ENCODE measurements around the gene CXCL11.
A peak's percentile ranks its signal among the peaks of the same experiment; 100 is the strongest.
"Not testable (repeated sequence)": the region's sequence is repeated elsewhere in the genome, so short reads cannot be mapped to it uniquely, and the experiment has no call there.

The CXCL11 gene

DNA sequence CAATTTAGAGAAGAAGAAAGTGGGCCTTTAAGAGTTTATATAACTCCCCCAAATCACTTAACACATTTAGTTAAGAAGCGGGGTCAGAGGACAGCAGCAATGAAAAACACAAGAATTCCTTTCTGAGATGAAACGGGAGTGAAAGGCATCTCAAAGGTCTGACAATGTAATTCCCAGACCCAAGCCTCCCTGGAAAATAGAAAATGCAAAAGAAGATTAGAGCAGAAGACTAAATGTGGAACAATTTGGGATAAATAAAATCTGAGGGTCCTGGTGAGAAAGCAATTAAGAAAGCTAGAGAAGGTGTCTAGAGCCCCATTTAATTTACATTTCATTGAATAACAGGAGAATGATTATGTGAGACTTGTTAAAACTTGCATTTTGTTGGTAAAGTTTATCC, 19.6 kb upstream of the CXCL11 start:
- H3K27ac Mint-ChIP-seq, result no peak overlapping the region
- no peaks in the 10 kb centered on the region for H3K9me3 Mint-ChIP-seq (ENCODE audit: low read depth)
- H3K36me3 Mint-ChIP-seq, result no peaks in the 10 kb centered on the region
- peaks cover 22% of the 10 kb centered on the region for H3K4me1 Mint-ChIP-seq (ENCODE audit: low read depth)
- H3K4me3 Mint-ChIP-seq, result no peak overlapping the region
- H3K27me3 Mint-ChIP-seq, result peaks cover 9% of the 10 kb centered on the region

DNA sequence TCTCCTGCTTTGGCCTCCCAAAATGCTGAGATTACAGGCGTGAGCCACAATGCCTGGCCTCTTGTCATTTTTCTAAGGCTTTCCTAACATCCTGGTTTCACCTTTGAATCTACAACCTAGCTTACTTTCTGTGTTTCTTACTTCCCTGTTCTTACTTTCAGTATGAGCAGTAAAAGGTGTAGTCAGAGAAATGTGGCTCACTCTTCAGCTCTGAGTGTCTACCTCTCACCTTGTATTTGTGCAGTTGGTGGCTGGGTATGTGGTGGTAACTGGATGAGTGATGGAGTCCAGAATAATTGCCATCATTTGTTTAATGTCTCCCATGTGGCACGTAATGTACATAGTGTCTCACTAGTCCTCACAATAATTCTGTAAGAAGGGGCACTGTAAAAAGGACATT, 19.1 kb upstream of the CXCL11 start:
- H3K27me3 Mint-ChIP-seq, result peaks cover 9% of the 10 kb centered on the region
- H3K36me3 Mint-ChIP-seq, result no peaks in the 10 kb centered on the region
- H3K27ac Mint-ChIP-seq, result no peak overlapping the region
- no peaks in the 10 kb centered on the region for H3K9me3 Mint-ChIP-seq (ENCODE audit: low read depth)
- H3K4me1 Mint-ChIP-seq (ENCODE audit: low read depth), result peaks cover 18% of the 10 kb centered on the region
- no peak overlapping the region for H3K4me3 Mint-ChIP-seq

DNA sequence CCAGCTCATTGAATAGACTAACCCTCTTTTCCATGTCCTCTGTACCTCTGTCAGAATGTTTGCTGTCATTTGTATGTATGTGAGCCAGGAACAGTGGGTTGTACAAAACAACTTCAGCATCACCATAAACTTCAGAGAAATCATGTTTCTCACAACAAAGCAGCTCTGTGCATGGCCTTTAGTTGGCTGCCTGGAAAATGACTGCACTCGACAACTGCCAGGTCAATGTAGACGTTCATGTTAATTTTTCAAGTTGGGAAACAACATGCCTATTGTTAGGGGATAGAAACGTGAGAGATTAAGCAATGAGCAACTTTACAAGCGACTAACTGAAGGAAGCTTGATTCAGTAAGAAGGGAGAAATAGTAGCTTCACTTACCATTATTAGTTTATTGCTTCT, 17.9 kb upstream of the CXCL11 start:
- Mint-ChIP-seq H3K4me3 (no peak overlapping the region), H3K36me3 (no peaks in the 10 kb centered on the region), H3K4me1 (ENCODE audit: low read depth) (peaks cover 9% of the 10 kb centered on the region), H3K27me3 (peaks cover 9% of the 10 kb centered on the region), H3K9me3 (ENCODE audit: low read depth) (no peaks in the 10 kb centered on the region), H3K27ac (no peak overlapping the region)

DNA sequence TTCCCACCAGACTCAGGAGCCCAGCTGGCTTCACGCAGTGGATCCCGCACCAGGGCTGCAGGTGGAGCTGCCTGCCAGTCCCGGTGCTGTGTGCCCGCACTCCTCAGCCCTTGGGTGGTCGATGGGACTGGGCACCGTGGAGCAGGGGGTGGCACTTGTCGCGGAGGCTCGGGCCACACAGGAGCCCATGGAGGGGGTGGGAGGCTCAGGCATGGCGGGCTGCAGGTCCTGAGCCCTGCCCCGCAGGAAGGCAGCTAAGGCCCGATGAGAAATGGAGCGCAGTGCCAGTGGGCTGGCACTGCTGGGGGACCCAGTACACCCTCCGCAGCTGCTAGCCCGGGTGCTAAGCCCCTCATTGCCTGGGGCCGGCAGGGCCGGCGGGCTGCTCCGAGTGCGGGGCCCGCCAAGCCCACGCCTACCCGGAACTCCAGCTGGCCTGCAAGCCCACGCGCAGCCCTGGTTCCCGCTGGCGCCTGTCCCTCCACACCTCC, 14.7 kb upstream of the CXCL11 start:
- H3K36me3 Mint-ChIP-seq; H3K9me3 Mint-ChIP-seq (ENCODE audit: low read depth); H3K4me1 Mint-ChIP-seq (ENCODE audit: low read depth); H3K4me3 Mint-ChIP-seq; H3K27ac Mint-ChIP-seq: not testable (repeated sequence)
- peaks cover 11% of the 10 kb centered on the region for H3K27me3 Mint-ChIP-seq

DNA sequence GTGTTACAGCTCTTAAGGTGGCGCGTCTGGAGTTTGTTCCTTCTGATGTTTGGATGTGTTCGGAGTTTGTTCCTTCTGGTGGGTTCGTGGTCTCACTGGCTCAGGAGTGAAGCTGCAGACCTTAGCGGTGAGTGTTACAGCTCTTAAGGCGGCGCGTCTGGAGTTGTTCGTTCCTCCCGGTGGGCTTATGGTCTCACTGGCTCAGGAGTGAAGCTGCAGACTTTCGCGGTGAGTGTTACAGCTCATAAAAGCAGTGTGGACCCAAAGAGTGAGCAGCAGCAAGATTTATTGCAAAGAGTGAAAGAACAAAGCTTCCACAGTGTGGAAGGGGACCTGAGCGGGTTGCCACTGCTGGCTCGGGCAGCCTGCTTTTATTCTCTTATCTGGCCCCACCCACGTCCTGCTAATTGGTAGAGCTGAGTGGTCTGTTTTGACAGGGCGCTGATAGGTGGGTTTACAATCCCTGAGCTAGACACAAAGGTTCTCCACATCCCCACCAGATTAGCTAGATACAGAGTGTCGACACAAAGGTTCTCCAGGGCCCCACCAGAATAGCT, 14.1 kb upstream of the CXCL11 start:
- H3K36me3 Mint-ChIP-seq; H3K9me3 Mint-ChIP-seq (ENCODE audit: low read depth): not testable (repeated sequence)

DNA sequence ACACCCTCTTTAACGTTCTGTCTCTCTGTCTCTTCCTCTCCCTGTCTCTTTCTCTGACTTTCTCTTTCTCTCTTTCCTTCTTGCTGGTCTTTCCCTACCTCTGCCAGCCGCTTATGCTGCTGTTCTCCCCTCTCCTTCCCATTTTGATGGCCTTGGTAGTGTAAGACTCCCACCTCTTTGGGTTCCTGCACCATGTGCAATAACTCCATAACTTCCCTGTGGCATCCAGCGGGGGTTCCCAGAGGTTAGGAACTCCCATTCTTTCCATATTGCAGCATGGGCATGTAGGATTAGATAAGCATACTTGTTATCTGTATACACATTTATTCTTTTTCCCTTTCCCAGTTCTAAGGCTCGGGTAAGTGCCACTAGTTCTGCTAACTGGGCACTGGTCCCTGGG, 8.8 kb upstream of the CXCL11 start:
- H3K9me3 Mint-ChIP-seq (ENCODE audit: low read depth); H3K4me1 Mint-ChIP-seq (ENCODE audit: low read depth); H3K36me3 Mint-ChIP-seq; H3K4me3 Mint-ChIP-seq; H3K27ac Mint-ChIP-seq; H3K27me3 Mint-ChIP-seq: not testable (repeated sequence)

More for the DNA sequence above, 14.1 kb upstream of the CXCL11 start:
- not testable (repeated sequence) for H3K27me3 Mint-ChIP-seq; H3K4me1 Mint-ChIP-seq (ENCODE audit: low read depth); H3K27ac Mint-ChIP-seq; H3K4me3 Mint-ChIP-seq

DNA sequence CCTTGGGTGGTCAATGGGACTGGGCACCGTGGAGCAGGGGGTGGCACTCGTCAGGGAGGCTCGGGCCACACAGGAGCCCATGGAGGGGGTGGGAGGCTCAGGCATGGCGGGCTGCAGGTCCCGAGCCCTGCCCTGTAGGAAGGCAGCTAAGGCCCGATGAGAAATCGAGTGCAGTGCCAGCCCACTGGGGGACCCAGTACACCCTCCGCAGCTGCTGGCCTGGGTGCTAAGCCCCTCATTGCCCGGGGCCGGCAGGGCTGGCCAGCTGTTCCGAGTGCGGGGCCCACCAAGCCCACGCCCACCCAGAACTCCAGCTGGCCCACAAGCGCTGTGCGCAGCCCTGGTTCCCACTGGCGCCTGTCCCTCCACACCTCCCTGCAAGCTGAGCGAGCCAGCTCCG, 7.4 kb upstream of the CXCL11 start:
- not testable (repeated sequence) for H3K4me3 Mint-ChIP-seq; H3K27me3 Mint-ChIP-seq; H3K27ac Mint-ChIP-seq; H3K4me1 Mint-ChIP-seq (ENCODE audit: low read depth); H3K36me3 Mint-ChIP-seq; H3K9me3 Mint-ChIP-seq (ENCODE audit: low read depth)

DNA sequence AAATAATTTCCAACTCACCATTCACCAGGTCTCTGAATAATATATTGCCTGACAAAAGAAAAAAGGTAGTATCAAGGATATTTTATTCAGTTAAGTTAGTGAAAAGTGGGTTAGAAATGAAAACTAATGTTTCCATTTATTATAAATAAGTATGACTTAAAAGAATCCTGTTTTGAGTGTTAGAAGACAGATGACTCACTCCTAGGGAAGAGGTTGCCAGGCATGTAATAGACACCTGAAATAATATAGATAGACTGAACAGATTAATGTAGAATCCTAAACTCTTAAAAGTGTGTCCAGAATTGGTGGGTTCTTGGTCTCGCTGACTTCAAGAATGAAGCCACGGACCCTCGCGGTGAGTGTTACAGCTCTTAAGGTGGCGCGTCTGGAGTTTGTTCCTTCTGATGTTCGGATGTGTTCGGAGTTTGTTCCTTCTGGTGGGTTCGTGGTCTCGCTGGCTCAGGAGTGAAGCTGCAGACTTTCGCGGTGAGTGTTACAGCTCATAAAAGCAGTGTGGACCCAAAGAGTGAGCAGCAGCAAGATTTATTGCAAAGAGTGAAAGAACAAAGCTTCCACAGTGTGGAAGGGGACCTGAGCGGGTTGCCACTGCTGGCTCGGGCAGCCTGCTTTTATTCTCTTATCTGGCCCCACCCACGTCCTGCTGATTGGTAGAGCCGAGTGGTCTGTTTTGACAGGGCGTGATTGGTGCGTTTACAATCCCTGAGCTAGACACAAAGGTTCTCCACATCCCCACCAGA, 6.5 kb upstream of the CXCL11 start:
- H3K27me3 Mint-ChIP-seq; H3K27ac Mint-ChIP-seq; H3K36me3 Mint-ChIP-seq; H3K4me1 Mint-ChIP-seq (ENCODE audit: low read depth); H3K9me3 Mint-ChIP-seq (ENCODE audit: low read depth): not testable (repeated sequence)
- peak overlapping the region; percentile 59 for H3K4me3 Mint-ChIP-seq

DNA sequence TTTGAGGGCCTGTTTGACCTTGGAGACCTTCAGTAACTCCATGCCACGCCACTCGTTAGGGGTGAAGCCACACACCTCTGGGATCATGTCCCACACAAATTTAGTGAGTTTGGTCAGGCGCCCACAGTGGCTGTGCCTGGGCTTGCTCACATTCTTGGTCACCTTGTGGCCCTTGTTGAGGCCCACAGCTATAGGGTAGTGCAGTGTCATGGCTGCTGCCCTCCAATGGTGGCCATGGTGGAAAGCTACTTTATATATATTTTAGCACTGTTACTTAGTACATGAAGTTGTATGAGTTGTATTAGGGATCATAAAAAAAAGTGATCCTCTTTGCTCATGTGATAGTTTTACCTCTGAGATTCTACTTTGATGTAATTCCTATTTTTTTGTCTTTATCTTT, 985 bp upstream of the CXCL11 start:
- no peak overlapping the region for H3K27ac Mint-ChIP-seq
- H3K4me3 Mint-ChIP-seq, result no peak overlapping the region

DNA sequence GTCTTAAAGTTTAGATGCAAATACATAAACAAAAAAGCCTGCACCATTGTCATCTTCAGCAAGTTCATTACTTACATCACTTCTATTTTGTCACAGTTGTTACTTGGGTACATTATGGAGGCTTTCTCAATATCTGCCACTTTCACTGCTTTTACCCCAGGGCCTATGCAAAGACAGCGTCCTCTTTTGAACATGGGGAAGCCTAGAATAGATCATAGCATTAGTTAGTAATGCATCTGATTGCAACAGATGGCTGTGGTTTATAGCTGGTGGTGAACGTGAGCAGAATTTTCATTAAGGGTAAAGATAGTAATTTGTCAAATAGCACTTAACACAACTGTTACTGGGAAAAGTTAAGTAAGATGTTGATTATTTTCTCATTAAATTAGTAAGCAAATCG, 729 bp downstream of the CXCL11 start:
- H3K36me3 Mint-ChIP-seq, result no peaks in the 10 kb centered on the region
- no peaks in the 10 kb centered on the region for H3K9me3 Mint-ChIP-seq (ENCODE audit: low read depth)
- no peaks in the 10 kb centered on the region for H3K27me3 Mint-ChIP-seq
- no peak overlapping the region for H3K27ac Mint-ChIP-seq
- no peak overlapping the region for H3K4me3 Mint-ChIP-seq
- H3K4me1 Mint-ChIP-seq (ENCODE audit: low read depth), result no peaks in the 10 kb centered on the region

More for the DNA sequence above, 985 bp upstream of the CXCL11 start:
- Mint-ChIP-seq H3K9me3 (ENCODE audit: low read depth) (no peaks in the 10 kb centered on the region), H3K36me3 (no peaks in the 10 kb centered on the region), H3K27me3 (no peaks in the 10 kb centered on the region), H3K4me1 (ENCODE audit: low read depth) (peaks cover 2% of the 10 kb centered on the region)

DNA sequence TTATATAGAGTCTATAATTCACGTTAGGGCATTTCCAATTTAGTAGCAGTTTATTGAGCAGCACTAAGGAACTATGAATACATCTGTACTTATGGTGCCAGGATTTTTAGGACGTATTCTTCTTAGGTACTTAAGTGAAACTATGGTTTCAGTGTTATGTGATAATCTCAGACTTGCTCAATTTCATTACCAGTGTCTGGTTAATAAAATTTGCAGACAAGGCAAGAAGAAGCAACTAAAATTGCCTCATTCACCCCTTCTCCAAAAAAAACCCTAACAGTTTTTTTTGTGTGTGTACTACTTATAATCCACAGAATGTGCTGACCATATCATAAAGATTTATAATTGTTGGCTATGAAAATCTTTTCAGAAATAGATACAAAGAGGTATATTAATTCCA, 6.6 kb downstream of the CXCL11 start:
- Mint-ChIP-seq H3K9me3 (ENCODE audit: low read depth) (no peaks in the 10 kb centered on the region), H3K27me3 (no peaks in the 10 kb centered on the region), H3K4me1 (ENCODE audit: low read depth) (peaks cover 13% of the 10 kb centered on the region), H3K4me3 (no peak overlapping the region), H3K36me3 (no peaks in the 10 kb centered on the region), H3K27ac (no peak overlapping the region)

DNA sequence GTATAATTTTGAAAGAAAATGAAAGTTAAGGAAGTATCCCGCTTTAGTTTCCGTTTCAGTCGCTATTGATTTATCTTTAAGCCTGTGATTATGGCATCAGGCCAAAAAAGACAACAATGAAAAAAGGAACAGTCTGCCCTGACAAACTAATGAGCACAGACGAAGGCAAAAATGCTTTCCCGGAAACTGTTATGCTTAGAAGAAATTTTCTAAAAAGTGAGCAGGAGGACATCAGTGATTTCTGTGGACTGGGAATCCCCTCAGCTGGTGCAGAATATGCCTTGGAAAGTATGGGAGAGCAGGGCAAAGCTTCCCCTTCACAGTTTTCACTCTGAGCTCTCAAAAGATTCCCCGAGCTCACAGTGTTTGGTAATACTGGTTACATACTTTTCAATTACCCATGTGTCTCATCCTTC, 7.5 kb downstream of the CXCL11 start:
- H3K27ac Mint-ChIP-seq, result peak overlapping the region; percentile 56
- no peaks in the 10 kb centered on the region for H3K27me3 Mint-ChIP-seq
- H3K4me3 Mint-ChIP-seq, result peak overlapping the region; percentile 55
- peaks cover 23% of the 10 kb centered on the region for H3K4me1 Mint-ChIP-seq (ENCODE audit: low read depth)
- H3K9me3 Mint-ChIP-seq (ENCODE audit: low read depth), result no peaks in the 10 kb centered on the region
- H3K36me3 Mint-ChIP-seq, result no peaks in the 10 kb centered on the region

DNA sequence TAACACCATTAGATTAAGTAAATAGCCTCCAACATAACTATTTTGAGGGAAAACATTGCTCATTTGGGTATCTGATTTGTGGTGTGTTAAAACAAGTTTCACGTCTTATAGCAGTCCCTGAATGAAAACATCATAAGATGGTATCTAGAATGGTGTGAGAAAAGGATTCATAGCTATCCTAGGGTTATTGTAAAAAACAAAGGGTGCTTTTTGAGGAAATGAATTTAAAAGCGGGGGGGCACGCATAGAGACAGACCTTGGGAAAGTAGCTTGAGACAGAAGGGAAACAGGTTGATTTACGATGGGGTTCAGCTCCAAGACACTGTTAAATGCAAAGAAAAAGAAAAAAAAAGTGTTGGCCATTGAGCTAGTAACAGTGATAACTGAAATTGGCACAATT, 11.8 kb downstream of the CXCL11 start:
- no peak overlapping the region for H3K4me3 Mint-ChIP-seq
- H3K4me1 Mint-ChIP-seq (ENCODE audit: low read depth), result peaks cover 25% of the 10 kb centered on the region
- no peaks in the 10 kb centered on the region for H3K9me3 Mint-ChIP-seq (ENCODE audit: low read depth)
- peak overlapping the region; percentile 18 for H3K27ac Mint-ChIP-seq
- no peaks in the 10 kb centered on the region for H3K27me3 Mint-ChIP-seq
- no peaks in the 10 kb centered on the region for H3K36me3 Mint-ChIP-seq

DNA sequence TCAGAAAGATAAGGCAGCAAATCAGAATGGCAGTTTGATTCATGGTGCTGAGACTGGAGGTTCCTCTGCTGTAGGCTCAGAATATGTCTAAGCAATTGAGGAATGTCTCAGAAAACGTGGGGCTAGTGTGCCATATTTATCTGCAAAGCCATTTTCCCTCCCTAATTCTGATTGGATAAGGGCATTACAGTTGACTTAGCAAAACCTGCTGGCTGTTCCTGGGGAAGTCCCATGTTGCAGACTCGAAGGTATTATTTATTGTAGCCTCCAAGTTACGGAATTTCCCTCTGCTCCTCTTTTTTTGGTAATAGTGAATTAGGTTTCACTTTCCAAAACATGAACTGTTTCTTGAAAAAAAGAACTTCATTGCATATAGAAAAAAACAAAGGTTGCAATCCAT, 12.5 kb downstream of the CXCL11 start, which contains the start of gene CXCL10:
TSS of gene CXCL10 (minus strand) at position 109 of the 400 bp plus-strand sequence. CDS start at position 43, 66 bp downstream.
- Mint-ChIP-seq H3K27me3 (no peaks in the 10 kb centered on the region), H3K4me3 (peak within 1 kb of the TSS; percentile 41), H3K9me3 (ENCODE audit: low read depth) (no peaks in the 10 kb centered on the region), H3K4me1 (ENCODE audit: low read depth) (peaks cover 21% of the 10 kb centered on the region), H3K36me3 (no peaks in the 10 kb centered on the region), H3K27ac (peak within 1 kb of the TSS; percentile 18)

DNA sequence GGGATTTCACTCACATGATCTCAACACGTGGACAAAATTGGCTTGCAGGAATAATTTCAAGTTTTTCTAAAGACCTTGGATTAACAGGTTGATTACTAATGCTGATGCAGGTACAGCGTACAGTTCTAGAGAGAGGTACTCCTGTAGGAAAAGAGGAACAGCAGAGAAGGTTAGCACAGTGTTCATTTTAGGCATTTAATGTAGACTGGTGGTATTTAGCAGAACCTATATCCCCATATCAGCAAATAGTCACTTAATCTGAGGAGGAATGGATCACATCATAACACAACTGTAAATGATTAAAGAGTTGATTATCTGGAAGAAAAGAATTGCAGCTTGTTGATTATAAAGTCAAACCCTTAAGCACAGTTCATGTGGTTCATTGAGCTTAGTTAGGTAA, 13.2 kb downstream of the CXCL11 start:
- Mint-ChIP-seq H3K27ac (no peak overlapping the region), H3K36me3 (no peaks in the 10 kb centered on the region), H3K4me3 (no peak overlapping the region), H3K4me1 (ENCODE audit: low read depth) (peaks cover 15% of the 10 kb centered on the region), H3K27me3 (no peaks in the 10 kb centered on the region), H3K9me3 (ENCODE audit: low read depth) (no peaks in the 10 kb centered on the region)

DNA sequence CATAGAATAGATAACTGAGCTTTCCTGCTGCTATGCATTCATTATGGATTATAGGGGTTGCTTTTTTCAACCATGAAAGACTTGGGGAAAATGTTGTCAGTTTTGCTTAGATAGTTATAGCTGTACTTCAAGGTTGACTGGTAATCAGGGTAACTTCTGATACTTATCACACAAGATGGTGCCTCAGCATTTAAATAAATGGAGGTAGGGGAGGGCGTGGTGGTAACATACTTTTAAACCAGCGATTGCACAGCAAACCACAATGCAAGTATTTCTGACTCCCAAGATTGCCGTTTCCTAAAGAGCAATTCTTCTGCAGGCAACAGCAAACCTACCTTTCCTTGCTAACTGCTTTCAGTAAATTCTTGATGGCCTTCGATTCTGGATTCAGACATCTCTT, 13.8 kb downstream of the CXCL11 start:
- peaks cover 13% of the 10 kb centered on the region for H3K4me1 Mint-ChIP-seq (ENCODE audit: low read depth)
- H3K9me3 Mint-ChIP-seq (ENCODE audit: low read depth), result no peaks in the 10 kb centered on the region
- H3K27me3 Mint-ChIP-seq, result no peaks in the 10 kb centered on the region
- no peak overlapping the region for H3K27ac Mint-ChIP-seq
- H3K36me3 Mint-ChIP-seq, result no peaks in the 10 kb centered on the region
- H3K4me3 Mint-ChIP-seq, result no peak overlapping the region

Measured in activated naive CD8-positive, alpha-beta T cell (primary cell).